ENCODE data around the gene TBXA2R.
A peak's percentile ranks its signal among the peaks of the same experiment; 100 is the strongest.

Gene TBXA2R

GRCh38 chr19:3625996-3626472, 19.4 kb upstream of the TBXA2R start:
- Histone ChIP-seq H3K4me3 (ENCODE audit: low read depth in 1 of 2, low read length in 2 of 2) (peak overlapping the region; percentile 92 to 94), H3K27ac (ENCODE audit: low read depth, low read length) (peak overlapping the region; percentile 78), H3K27me3 (ENCODE audit: control insufficient read depth in 1 of 2, insufficient read depth in 2 of 2, low read length in 2 of 2) (no peaks in the 10 kb centered on the region), H3K9me3 (ENCODE audit: low read length) (no peaks in the 10 kb centered on the region), H3K9ac (ENCODE audit: low read length) (peak overlapping the region; percentile 79), H3K36me3 (ENCODE audit: insufficient read depth, low read length) (peaks cover 8% of the 10 kb centered on the region), H3K4me1 (ENCODE audit: insufficient read depth, low read length) (peaks cover 17% of the 10 kb centered on the region)

- Histone ChIP-seq H3K9ac (ENCODE audit: low read length) (no peak overlapping the region), H3K27me3 (ENCODE audit: control insufficient read depth in 1 of 2, insufficient read depth in 2 of 2, low read length in 2 of 2) (no peaks in the 10 kb centered on the region), H3K4me1 (ENCODE audit: insufficient read depth, low read length) (peaks cover 17% of the 10 kb centered on the region), H3K27ac (ENCODE audit: low read depth, low read length) (no peak overlapping the region), H3K36me3 (ENCODE audit: insufficient read depth, low read length) (peaks cover 8% of the 10 kb centered on the region), H3K4me3 (ENCODE audit: low read depth in 1 of 2, low read length in 2 of 2) (no peak overlapping the region), H3K9me3 (ENCODE audit: low read length) (no peaks in the 10 kb centered on the region)
Measured at GRCh38 chr19:3623716-3624115, 17.0 kb upstream of the TBXA2R start.

- Histone ChIP-seq H3K27me3 (ENCODE audit: control insufficient read depth in 1 of 2, insufficient read depth in 2 of 2, low read length in 2 of 2) (no peaks in the 10 kb centered on the region), H3K27ac (ENCODE audit: low read depth, low read length) (no peak overlapping the region), H3K4me3 (ENCODE audit: low read depth in 1 of 2, low read length in 2 of 2) (no peak overlapping the region), H3K36me3 (ENCODE audit: insufficient read depth, low read length) (peaks cover 8% of the 10 kb centered on the region), H3K9me3 (ENCODE audit: low read length) (no peaks in the 10 kb centered on the region), H3K4me1 (ENCODE audit: insufficient read depth, low read length) (peaks cover 22% of the 10 kb centered on the region), H3K9ac (ENCODE audit: low read length) (no peak overlapping the region)
Measured at GRCh38 chr19:3622224-3622623, 15.5 kb upstream of the TBXA2R start.

GRCh38 chr19:3621689-3622088, 15.0 kb upstream of the TBXA2R start:
- Histone ChIP-seq H3K36me3 (ENCODE audit: insufficient read depth, low read length) (peaks cover 8% of the 10 kb centered on the region), H3K27ac (ENCODE audit: low read depth, low read length) (no peak overlapping the region), H3K9ac (ENCODE audit: low read length) (no peak overlapping the region), H3K4me3 (ENCODE audit: low read depth in 1 of 2, low read length in 2 of 2) (no peak overlapping the region), H3K4me1 (ENCODE audit: insufficient read depth, low read length) (peaks cover 20% of the 10 kb centered on the region), H3K27me3 (ENCODE audit: control insufficient read depth in 1 of 2, insufficient read depth in 2 of 2, low read length in 2 of 2) (no peaks in the 10 kb centered on the region), H3K9me3 (ENCODE audit: low read length) (no peaks in the 10 kb centered on the region)

GRCh38 chr19:3620817-3621547, 14.3 kb upstream of the TBXA2R start:
- Histone ChIP-seq H3K9me3 (ENCODE audit: low read length) (no peaks in the 10 kb centered on the region), H3K4me1 (ENCODE audit: insufficient read depth, low read length) (peaks cover 19% of the 10 kb centered on the region), H3K27ac (ENCODE audit: low read depth, low read length) (no peak overlapping the region), H3K27me3 (ENCODE audit: control insufficient read depth in 1 of 2, insufficient read depth in 2 of 2, low read length in 2 of 2) (no peaks in the 10 kb centered on the region), H3K36me3 (ENCODE audit: insufficient read depth, low read length) (peaks cover 8% of the 10 kb centered on the region), H3K4me3 (ENCODE audit: low read depth in 1 of 2, low read length in 2 of 2) (no peak overlapping the region), H3K9ac (ENCODE audit: low read length) (no peak overlapping the region)

- no peak overlapping the region for H3K4me3 ChIP-seq (ENCODE audit: low read depth in 1 of 2, low read length in 2 of 2)
- H3K9me3 ChIP-seq (ENCODE audit: low read length) = no peaks in the 10 kb centered on the region
- H3K9ac ChIP-seq (ENCODE audit: low read length) = no peak overlapping the region
- H3K27me3 ChIP-seq (ENCODE audit: control insufficient read depth in 1 of 2, insufficient read depth in 2 of 2, low read length in 2 of 2) = no peaks in the 10 kb centered on the region
- H3K36me3 ChIP-seq (ENCODE audit: insufficient read depth, low read length) = peaks cover 8% of the 10 kb centered on the region
- peaks cover 12% of the 10 kb centered on the region for H3K4me1 ChIP-seq (ENCODE audit: insufficient read depth, low read length)
- no peak overlapping the region for H3K27ac ChIP-seq (ENCODE audit: low read depth, low read length)
Measured at GRCh38 chr19:3620145-3620816, 13.6 kb upstream of the TBXA2R start.

GRCh38 chr19:3619631-3620012, 12.9 kb upstream of the TBXA2R start:
- H3K27me3 ChIP-seq (ENCODE audit: control insufficient read depth in 1 of 2, insufficient read depth in 2 of 2, low read length in 2 of 2) = no peaks in the 10 kb centered on the region
- H3K27ac ChIP-seq (ENCODE audit: low read depth, low read length) = no peak overlapping the region
- peaks cover 8% of the 10 kb centered on the region for H3K36me3 ChIP-seq (ENCODE audit: insufficient read depth, low read length)
- H3K9me3 ChIP-seq (ENCODE audit: low read length) = no peaks in the 10 kb centered on the region
- no peak overlapping the region for H3K9ac ChIP-seq (ENCODE audit: low read length)
- no peak overlapping the region for H3K4me3 ChIP-seq (ENCODE audit: low read depth in 1 of 2, low read length in 2 of 2)
- peaks cover 7% of the 10 kb centered on the region for H3K4me1 ChIP-seq (ENCODE audit: insufficient read depth, low read length)

GRCh38 chr19:3618811-3619630, 12.3 kb upstream of the TBXA2R start:
- H3K36me3 ChIP-seq (ENCODE audit: insufficient read depth, low read length) = peaks cover 8% of the 10 kb centered on the region
- no peak overlapping the region for H3K9ac ChIP-seq (ENCODE audit: low read length)
- H3K27ac ChIP-seq (ENCODE audit: low read depth, low read length) = no peak overlapping the region
- H3K27me3 ChIP-seq (ENCODE audit: control insufficient read depth in 1 of 2, insufficient read depth in 2 of 2, low read length in 2 of 2) = no peaks in the 10 kb centered on the region
- H3K4me3 ChIP-seq (ENCODE audit: low read depth in 1 of 2, low read length in 2 of 2) = no peak overlapping the region
- H3K4me1 ChIP-seq (ENCODE audit: insufficient read depth, low read length) = peaks cover 7% of the 10 kb centered on the region
- no peaks in the 10 kb centered on the region for H3K9me3 ChIP-seq (ENCODE audit: low read length)

GRCh38 chr19:3618144-3618810, 11.6 kb upstream of the TBXA2R start:
- H3K27me3 ChIP-seq (ENCODE audit: control insufficient read depth in 1 of 2, insufficient read depth in 2 of 2, low read length in 2 of 2) = no peaks in the 10 kb centered on the region
- peaks cover 8% of the 10 kb centered on the region for H3K36me3 ChIP-seq (ENCODE audit: insufficient read depth, low read length)
- no peak overlapping the region for H3K27ac ChIP-seq (ENCODE audit: low read depth, low read length)
- H3K9me3 ChIP-seq (ENCODE audit: low read length) = no peaks in the 10 kb centered on the region
- no peak overlapping the region for H3K4me3 ChIP-seq (ENCODE audit: low read depth in 1 of 2, low read length in 2 of 2)
- H3K9ac ChIP-seq (ENCODE audit: low read length) = no peak overlapping the region
- peaks cover 7% of the 10 kb centered on the region for H3K4me1 ChIP-seq (ENCODE audit: insufficient read depth, low read length)

GRCh38 chr19:3617463-3617862, 10.8 kb upstream of the TBXA2R start:
- peaks cover 4% of the 10 kb centered on the region for H3K36me3 ChIP-seq (ENCODE audit: insufficient read depth, low read length)
- peaks cover 7% of the 10 kb centered on the region for H3K4me1 ChIP-seq (ENCODE audit: insufficient read depth, low read length)
- no peaks in the 10 kb centered on the region for H3K9me3 ChIP-seq (ENCODE audit: low read length)
- no peak overlapping the region for H3K9ac ChIP-seq (ENCODE audit: low read length)
- H3K27me3 ChIP-seq (ENCODE audit: control insufficient read depth in 1 of 2, insufficient read depth in 2 of 2, low read length in 2 of 2) = no peaks in the 10 kb centered on the region
- H3K27ac ChIP-seq (ENCODE audit: low read depth, low read length) = no peak overlapping the region
- no peak overlapping the region for H3K4me3 ChIP-seq (ENCODE audit: low read depth in 1 of 2, low read length in 2 of 2)
